Progenitor cell of endocrine pancreas (in vitro differentiated cells): ENCODE results near the gene HMGXB3. TPM values are rescaled to one million over a fixed set of nuclear protein-coding genes. Genes with fewer than 3 reads are reported as not detected.

Source experiments
- DNase-seq: peaks from one replicate; pipeline ENCODE4 v3.0.0; 2021; ENCODE audit warnings: low spot score; ENCODE audit not compliant: unreplicated experiment
- H3K27ac Mint-ChIP-seq: 2 replicates; pipeline ENCODE4 v1.8.0; 2021; ENCODE audit warnings: mild to moderate bottlenecking, moderate library complexity, mixed read lengths
- H3K27me3 Mint-ChIP-seq: 2 replicates; pipeline ENCODE4 v1.8.0; 2021; ENCODE audit warnings: mixed read lengths
- H3K36me3 Mint-ChIP-seq: 2 replicates; pipeline ENCODE4 v1.8.0; 2022; ENCODE audit warnings: mixed read lengths; ENCODE audit not compliant: insufficient read depth
- H3K4me1 Mint-ChIP-seq: 2 replicates; pipeline ENCODE4 v1.8.0; 2021; ENCODE audit warnings: low read depth, mixed read lengths
- H3K4me3 Mint-ChIP-seq: 2 replicates; pipeline ENCODE4 v1.8.0; 2021; ENCODE audit warnings: low read depth, mild to moderate bottlenecking, moderate library complexity, mixed read lengths
- H3K9me3 Mint-ChIP-seq: 2 replicates; pipeline ENCODE4 v1.8.0; 2021; ENCODE audit warnings: low read depth, mixed read lengths
- CTCF ChIP-seq: fragments of 200-600 bp; sonication (generic); IDR thresholded peaks from one replicate; pipeline ENCODE4 v1.5.0; 2021; ENCODE audit warnings: antibody characterized with exemption, mild to moderate bottlenecking; ENCODE audit not compliant: unreplicated experiment
- total RNA-seq: library from RNA; stranded (reverse); gene quantifications from 2 replicates; pipeline ENCODE4 v1.2.1, GENCODE V29; 2021

The HMGXB3 gene
- total RNA-seq, 1 donor from 2014 or later = 39.9 TPM

DNA sequence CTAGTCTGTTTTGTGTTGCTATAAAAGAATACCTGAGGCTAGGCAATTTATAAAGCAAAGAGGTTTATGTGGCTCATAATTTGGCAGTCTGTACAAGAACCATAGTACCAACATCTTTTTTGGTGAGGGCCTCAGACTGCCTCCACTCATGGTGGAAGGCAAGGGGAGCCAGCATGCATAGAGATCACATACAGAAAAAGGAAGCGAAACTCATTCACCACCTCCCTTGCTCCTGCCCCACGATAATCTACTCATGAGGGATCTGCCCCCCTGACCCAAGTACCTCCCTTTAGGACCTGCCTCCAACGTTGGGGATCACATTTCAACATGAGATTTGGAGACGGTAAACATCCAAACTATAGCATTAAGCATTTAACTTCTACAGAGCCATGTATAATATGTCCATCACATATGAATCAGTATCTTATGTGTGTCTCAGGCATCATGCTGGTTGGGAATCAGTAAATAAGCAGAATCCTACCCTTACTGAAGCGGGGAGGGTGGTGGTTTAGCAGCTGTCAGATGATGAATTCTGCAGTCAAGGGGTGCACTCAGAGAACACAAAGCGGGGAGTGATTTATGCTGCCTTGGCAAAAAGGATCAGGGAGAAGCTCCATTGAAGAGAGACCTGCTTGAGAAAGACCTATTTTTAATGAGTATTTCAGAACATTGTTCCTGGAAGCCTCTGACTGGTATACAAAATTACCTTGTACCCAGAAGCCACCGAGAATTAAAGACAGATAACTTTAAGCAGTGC lies 34.8 kb downstream of the HMGXB3 start:
- peaks cover 26% of the 10 kb centered on the region for H3K36me3 Mint-ChIP-seq
- no peak overlapping the region for H3K4me3 Mint-ChIP-seq
- H3K27me3 Mint-ChIP-seq = no peaks in the 10 kb centered on the region
- H3K9me3 Mint-ChIP-seq = no peaks in the 10 kb centered on the region
- no peak for DNase-seq
- no peak overlapping the region for H3K27ac Mint-ChIP-seq
- no peak for TF ChIP-seq CTCF
- H3K4me1 Mint-ChIP-seq = no peaks in the 10 kb centered on the region

DNA sequence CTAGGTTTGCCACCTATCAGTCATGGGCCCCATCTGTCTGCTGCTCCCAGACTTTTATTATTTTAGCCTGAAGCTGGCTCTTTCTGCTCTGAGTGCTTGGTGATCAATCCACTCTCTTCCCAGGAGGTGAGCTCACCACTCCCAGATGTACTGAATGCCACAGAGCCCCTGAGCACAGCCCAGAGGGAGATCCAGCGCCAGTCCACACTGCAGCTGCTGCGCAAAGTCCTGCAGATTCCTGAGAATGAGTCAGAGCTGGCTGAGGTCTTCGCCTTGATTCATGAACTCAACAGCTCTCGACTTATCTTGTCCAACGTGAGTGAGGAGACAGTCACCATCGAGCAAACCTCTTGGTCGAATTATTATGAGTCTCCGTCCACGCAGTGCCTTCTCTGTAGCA lies 36.0 kb downstream of the HMGXB3 start:
- H3K27me3 Mint-ChIP-seq = no peaks in the 10 kb centered on the region
- no peak overlapping the region for H3K4me3 Mint-ChIP-seq
- peaks cover 22% of the 10 kb centered on the region for H3K36me3 Mint-ChIP-seq
- no peaks in the 10 kb centered on the region for H3K4me1 Mint-ChIP-seq
- H3K27ac Mint-ChIP-seq = no peak overlapping the region
- no peak for DNase-seq
- TF ChIP-seq CTCF = no peak
- no peaks in the 10 kb centered on the region for H3K9me3 Mint-ChIP-seq

GRCh38 chr5:150038547-150038946 lies 38.0 kb downstream of the HMGXB3 start:
- no peak overlapping the region for H3K27ac Mint-ChIP-seq
- no peak for DNase-seq
- no peak overlapping the region for H3K4me3 Mint-ChIP-seq
- H3K27me3 Mint-ChIP-seq = no peaks in the 10 kb centered on the region
- no peaks in the 10 kb centered on the region for H3K9me3 Mint-ChIP-seq
- H3K4me1 Mint-ChIP-seq = no peaks in the 10 kb centered on the region
- TF ChIP-seq CTCF = no peak
- peaks cover 19% of the 10 kb centered on the region for H3K36me3 Mint-ChIP-seq

DNA sequence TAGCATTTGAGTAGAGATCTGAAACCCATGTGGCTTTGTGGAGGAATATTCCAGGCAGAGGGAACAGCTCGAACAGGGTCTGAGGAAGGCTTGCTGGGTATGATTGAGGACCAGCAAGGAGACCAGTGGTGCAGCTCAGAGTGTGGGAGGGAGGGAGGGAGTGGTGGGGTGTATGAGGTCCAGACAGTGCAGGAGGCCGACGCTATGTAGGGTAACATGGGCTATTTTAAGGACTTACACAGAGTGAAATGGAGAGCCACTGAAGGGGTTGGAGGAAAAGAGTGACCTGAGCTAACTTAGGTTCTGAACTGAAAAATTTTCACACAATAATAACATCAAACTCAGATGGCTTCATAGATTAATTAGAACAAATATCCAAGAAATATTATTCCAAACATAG lies 41.9 kb downstream of the HMGXB3 start:
- Mint-ChIP-seq H3K36me3 (peaks cover 21% of the 10 kb centered on the region), H3K4me1 (no peaks in the 10 kb centered on the region), H3K27me3 (no peaks in the 10 kb centered on the region), H3K4me3 (no peak overlapping the region), H3K9me3 (no peaks in the 10 kb centered on the region), H3K27ac (no peak overlapping the region)
- no peak for DNase-seq
- TF ChIP-seq CTCF = no peak

DNA sequence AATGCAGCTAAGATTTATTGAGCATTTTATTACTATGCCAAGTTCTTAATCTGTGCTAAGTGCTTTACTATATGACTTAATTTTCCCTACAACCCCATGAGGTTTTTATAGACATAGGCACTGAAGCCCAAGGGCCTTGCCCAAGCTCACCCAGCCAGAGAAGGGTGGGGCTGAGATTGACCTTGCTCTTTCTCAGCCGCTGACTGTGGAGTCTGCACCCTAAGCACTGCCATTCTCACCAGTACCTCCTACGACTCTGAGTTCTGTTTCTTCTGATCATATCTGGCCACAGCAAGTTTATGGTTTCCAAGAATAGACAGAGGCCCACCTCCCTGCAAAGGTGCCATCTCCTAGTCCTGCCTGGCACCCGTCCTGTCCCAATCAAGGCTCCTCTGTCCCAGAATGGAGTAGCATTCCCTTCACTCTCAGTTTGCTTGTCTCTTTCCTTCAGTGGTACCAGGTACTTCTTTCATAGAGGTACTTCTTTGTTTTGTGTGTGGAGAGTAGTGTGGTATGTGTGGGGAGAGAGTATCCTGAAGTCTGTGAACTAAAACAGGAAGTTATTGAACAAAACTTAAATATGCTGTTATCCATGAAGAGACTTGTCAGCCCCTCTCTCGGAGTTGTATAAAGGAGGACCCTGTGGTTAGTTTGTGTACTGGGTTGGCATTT lies 43.3 kb downstream of the HMGXB3 start:
- H3K27me3 Mint-ChIP-seq = no peaks in the 10 kb centered on the region
- no peak overlapping the region for H3K4me3 Mint-ChIP-seq
- no peaks in the 10 kb centered on the region for H3K9me3 Mint-ChIP-seq
- peaks cover 18% of the 10 kb centered on the region for H3K36me3 Mint-ChIP-seq
- no peak overlapping the region for H3K27ac Mint-ChIP-seq
- no peaks in the 10 kb centered on the region for H3K4me1 Mint-ChIP-seq
- no peak for DNase-seq
- TF ChIP-seq CTCF = no peak
